BE2C (cell line): Measurements from ENCODE around the gene CES2.

Experiments used
- DNase-seq: peaks from one replicate; pipeline ENCODE4 v3.0.0-alpha.2; 2020
- H3K27me3 ChIP-seq: fragments of 250-450 bp; sonication (Bioruptor Pico); 2 replicates; pipeline ENCODE4 v1.5.1; 2020; ENCODE audit warnings: mild to moderate bottlenecking
- H3K36me3 ChIP-seq: fragments of 250-450 bp; sonication (Bioruptor Pico); 2 replicates; pipeline ENCODE4 v1.5.1; 2020; ENCODE audit warnings: mild to moderate bottlenecking
- H3K4me1 ChIP-seq: fragments of 250-450 bp; sonication (Bioruptor Pico); 2 replicates; pipeline ENCODE4 v1.5.1; 2020
- H3K4me3 ChIP-seq: 2 replicates; pipeline ENCODE4 v1.5.1; 2011; ENCODE audit warnings: low read depth, low read length
- H3K9me3 ChIP-seq: fragments of 250-450 bp; sonication (Bioruptor Pico); 2 replicates; pipeline ENCODE4 v1.5.1; 2020
- CTCF ChIP-seq: IDR thresholded peaks from 2 replicates; pipeline ENCODE4 v1.5.1; 2012; ENCODE audit warnings: mild to moderate bottlenecking, low read depth, low read length

Gene CES2

GRCh38 chr16:66910175-66910940 lies 25.0 kb upstream of the CES2 start:
- Histone ChIP-seq H3K9me3 (no peaks in the 10 kb centered on the region), H3K4me1 (peaks cover 4% of the 10 kb centered on the region), H3K4me3 (no peak overlapping the region), H3K36me3 (no peaks in the 10 kb centered on the region), H3K27me3 (no peaks in the 10 kb centered on the region)
- TF ChIP-seq CTCF, result no peak
- DNase-seq, result no peak

- Histone ChIP-seq H3K4me3 (no peak overlapping the region), H3K36me3 (no peaks in the 10 kb centered on the region), H3K4me1 (no peaks in the 10 kb centered on the region), H3K9me3 (no peaks in the 10 kb centered on the region), H3K27me3 (no peaks in the 10 kb centered on the region)
- TF ChIP-seq CTCF, result no peak
- no peak for DNase-seq
Observed at GRCh38 chr16:66911112-66911511, 24.2 kb upstream of the CES2 start.

GRCh38 chr16:66911801-66912200 lies 23.5 kb upstream of the CES2 start:
- TF ChIP-seq CTCF, result no peak
- Histone ChIP-seq H3K4me1 (no peaks in the 10 kb centered on the region), H3K36me3 (no peaks in the 10 kb centered on the region), H3K9me3 (no peaks in the 10 kb centered on the region), H3K4me3 (no peak overlapping the region), H3K27me3 (no peaks in the 10 kb centered on the region)
- DNase-seq, result no peak

- Histone ChIP-seq H3K4me3 (no peak overlapping the region), H3K4me1 (no peaks in the 10 kb centered on the region), H3K36me3 (no peaks in the 10 kb centered on the region), H3K9me3 (no peaks in the 10 kb centered on the region), H3K27me3 (no peaks in the 10 kb centered on the region)
- TF ChIP-seq CTCF, result no peak
- DNase-seq, result no peak
Observed at GRCh38 chr16:66913081-66913480, 22.2 kb upstream of the CES2 start.

- no peak for TF ChIP-seq CTCF
- no peak for DNase-seq
- no peaks in the 10 kb centered on the region for H3K36me3 ChIP-seq
- no peak overlapping the region for H3K4me3 ChIP-seq
- H3K9me3 ChIP-seq, result no peaks in the 10 kb centered on the region
- H3K27me3 ChIP-seq, result no peaks in the 10 kb centered on the region
- H3K4me1 ChIP-seq, result 0 out of 2 replicates have a peak, but pooled peaks cover under 1% of the 10 kb centered on the region
Observed at GRCh38 chr16:66913711-66914110, 21.6 kb upstream of the CES2 start.

GRCh38 chr16:66914541-66914940 lies 20.8 kb upstream of the CES2 start:
- H3K27me3 ChIP-seq, result no peaks in the 10 kb centered on the region
- no peak for DNase-seq
- peaks cover 9% of the 10 kb centered on the region for H3K4me1 ChIP-seq
- no peaks in the 10 kb centered on the region for H3K36me3 ChIP-seq
- no peak overlapping the region for H3K4me3 ChIP-seq
- no peaks in the 10 kb centered on the region for H3K9me3 ChIP-seq
- TF ChIP-seq CTCF, result no peak
